HG03039 (cell line): ENCODE measurements around the gene ZNF197.
"Not testable (repeated sequence)": the region's sequence is repeated elsewhere in the genome, so short reads cannot be mapped to it uniquely, and the experiment has no call there.

Experiments
- ATAC-seq: cut with Tn5 transposase; IDR thresholded peaks from one replicate; pipeline ENCODE4 v1.9.1; 2021; ENCODE audit warnings: mild to moderate bottlenecking, moderate library complexity; ENCODE audit not compliant: unreplicated experiment

ZNF197 gene

DNA sequence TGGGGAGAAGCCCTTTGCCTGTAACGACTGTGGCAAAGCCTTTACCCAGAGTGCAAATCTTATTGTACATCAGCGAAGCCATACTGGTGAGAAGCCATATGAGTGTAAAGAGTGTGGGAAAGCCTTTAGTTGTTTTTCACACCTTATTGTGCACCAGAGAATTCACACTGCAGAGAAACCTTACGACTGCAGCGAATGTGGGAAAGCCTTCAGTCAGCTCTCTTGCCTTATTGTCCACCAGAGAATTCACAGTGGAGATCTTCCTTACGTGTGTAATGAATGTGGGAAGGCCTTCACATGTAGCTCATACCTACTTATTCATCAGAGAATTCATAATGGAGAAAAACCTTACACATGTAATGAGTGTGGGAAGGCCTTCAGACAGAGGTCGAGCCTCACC is 34.6 kb downstream of the ZNF197 start:
- no peak for ATAC-seq

- ATAC-seq = no peak
Observed at GRCh38 chr3:44661189-44661588, 36.4 kb downstream of the ZNF197 start.

- ATAC-seq = no peak
Observed at GRCh38 chr3:44665173-44665572, 40.3 kb downstream of the ZNF197 start.

DNA sequence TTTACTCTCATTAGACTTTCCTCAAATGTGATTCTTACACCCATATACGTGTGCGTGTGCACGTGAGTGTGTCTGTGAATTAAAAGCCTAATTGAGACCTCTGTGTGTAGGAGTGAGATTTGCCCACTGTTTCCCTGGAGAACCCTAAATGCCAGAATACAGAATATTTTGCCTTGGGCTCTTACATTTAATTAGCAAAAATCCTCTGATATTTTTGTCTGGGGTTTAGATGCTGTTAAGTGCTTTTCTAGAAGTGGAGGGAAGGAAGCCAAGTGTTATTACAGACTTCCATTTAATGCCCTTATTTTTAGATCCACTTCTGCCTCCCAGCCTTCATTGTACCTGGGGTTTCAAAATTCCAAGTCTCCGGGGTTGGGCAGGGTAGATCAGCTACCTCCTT is 41.5 kb downstream of the ZNF197 start:
- ATAC-seq = no peak

DNA sequence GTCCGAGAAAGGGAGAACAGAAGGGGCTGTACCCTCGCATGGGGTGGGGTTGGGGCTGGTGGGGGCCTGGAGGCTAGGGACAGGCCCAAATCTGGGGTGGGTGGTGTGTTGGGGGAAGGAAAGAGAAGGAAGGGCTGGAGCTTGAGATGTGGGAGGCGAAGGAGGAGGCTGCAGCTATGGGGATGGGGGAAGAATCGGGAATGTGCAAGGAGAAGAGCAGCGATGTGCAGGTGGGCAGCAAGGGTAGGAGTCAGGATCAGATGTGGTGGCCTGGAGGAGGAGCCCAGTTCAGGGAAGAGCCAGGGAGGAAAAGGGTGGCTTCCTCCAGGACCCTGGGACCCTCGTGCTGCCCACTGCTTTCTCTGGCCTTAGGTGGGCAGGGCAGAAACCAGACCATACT is 44.9 kb downstream of the ZNF197 start:
- ATAC-seq = no peak

DNA sequence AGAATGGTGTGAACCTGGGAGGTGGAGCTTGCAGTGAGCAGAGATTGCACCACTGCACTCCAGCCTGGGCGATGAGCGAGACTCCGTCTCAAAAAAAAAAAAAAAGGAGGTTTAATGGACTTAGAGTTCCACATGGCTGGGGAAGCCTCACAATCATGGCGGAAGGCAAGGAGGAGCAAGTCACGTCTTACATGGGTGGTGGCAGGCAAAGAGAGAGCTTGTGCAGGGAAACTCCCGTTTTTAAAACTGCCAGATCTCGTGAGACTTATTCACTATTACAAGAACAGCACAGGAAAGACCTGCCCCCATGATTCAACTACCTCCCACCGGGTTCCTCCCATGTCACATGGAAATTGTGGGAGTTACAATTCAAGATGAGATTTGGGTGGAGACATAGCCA is 48.6 kb downstream of the ZNF197 start:
- ATAC-seq = not testable (repeated sequence)

GRCh38 chr3:44674211-44674610 is 49.4 kb downstream of the ZNF197 start:
- no peak for ATAC-seq

DNA sequence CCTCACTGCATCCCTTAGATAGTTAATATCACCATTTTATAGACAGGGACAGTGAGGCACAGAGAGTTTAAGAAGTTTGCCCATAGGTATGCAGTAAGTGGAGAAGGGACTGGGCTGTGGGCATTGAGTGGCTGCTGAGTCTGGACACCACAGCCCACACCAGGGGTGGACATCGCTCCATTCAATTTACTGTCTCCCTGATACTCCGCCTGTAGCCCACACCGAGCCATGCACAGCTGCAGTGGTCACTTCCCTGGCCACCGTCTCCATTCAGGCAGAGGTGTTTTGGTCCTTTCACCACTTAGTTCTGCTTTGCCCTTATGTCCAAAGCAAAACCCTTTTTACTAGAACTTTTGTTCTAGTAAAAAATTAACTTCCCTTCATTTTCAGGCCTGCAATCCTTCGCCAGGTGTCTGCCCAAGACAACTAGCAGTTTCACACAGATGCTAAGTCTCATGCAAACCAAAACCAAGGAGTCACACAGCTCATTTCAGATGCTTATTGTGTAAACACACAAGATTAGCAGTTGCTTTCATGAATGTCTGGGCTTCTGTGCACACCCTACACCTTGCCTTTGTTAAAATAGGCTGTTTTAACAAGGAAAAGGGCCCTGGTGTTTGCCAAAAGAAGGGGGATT is 53.8 kb downstream of the ZNF197 start:
- no peak for ATAC-seq

DNA sequence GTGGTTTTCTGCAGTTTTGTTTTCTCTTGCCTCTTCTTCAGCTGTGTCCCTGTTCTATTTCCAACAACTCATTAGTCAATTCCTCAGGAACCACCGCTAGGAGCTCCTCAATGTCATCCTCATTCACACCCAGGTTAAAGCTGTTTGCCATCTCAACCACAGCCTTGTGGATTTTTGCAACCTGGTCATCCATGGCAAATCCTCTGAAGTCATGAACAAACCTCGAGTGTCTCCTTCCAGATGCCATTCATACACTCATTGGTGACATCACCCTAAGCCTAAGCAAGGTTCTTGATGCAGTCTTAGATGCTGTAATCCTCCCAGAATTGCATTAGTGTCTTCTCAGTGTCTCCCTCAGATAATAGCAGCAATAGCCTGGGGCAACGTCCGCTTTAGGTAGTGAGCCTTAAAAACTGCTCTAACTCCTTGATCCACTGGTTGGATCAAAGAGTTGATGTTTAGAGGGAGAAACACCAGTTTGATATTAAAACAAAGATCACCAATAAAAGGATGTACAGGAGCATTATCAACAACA is 56.2 kb downstream of the ZNF197 start:
- ATAC-seq = no peak

- no peak for ATAC-seq
Observed at GRCh38 chr3:44682182-44682896, 57.5 kb downstream of the ZNF197 start.

DNA sequence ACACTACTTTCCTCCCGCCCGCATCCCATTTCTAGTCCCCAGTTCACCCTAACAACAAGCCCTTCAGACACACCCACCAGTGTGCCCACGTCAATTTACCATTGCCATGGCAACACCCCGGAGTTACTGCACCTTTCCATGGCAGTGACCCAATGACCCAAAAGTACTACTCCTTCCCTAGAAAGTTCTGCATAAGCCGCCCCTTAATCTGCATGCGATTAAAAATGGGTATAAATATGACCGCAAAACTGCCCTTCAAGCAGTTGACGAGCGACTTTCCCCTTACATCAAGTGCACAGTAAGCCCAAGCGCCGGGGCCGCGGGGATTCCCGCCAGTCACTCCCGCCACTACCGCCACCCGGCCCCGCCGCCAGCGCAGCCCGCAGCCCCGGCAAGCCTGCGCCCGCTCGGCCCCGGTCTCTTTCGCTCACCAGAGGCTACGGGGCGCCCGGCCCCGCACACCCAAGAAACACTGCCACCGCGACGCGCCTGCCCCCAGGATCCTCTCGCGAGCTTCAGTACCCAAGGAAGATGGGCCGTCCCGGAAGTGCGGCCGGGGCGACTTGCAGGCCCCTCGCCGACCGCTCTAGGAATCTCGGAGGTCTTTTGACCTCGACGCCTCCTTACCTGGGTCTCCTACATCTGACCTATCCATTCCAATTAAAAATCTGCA is 60.4 kb downstream of the ZNF197 start:
- peak; percentile 81 for ATAC-seq

DNA sequence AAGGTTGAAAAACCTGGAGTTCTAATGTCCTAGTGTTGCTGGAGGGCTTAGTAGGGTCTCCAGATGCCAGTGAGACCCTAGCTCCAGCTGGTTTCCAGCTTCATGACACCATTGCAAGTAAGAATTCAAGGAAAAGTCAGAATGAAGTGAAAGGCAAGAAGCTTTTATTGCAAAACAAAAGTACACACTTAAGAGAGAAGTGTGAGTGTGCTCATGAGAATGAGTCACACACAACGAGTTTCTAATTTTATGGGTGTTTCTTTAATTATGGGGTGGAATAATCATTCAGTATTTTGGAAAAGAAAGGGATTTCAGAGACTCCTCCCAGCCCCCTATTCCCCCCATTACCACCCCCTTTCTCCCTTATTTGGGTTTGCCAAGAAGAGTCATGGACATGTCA is 63.1 kb downstream of the ZNF197 start:
- ATAC-seq = no peak
